Heart right ventricle (tissue), 16 donors: ENCODE results near the gene CLASP2. TPM values are rescaled to one million over a fixed set of nuclear protein-coding genes. Genes with fewer than 3 reads are reported as not detected.
"Not testable (repeated sequence)": the region's sequence is repeated elsewhere in the genome, so short reads cannot be mapped to it uniquely, and the experiment has no call there.

ENCODE experiments used
- ATAC-seq, 8 donors: fragments of 200-7000 bp; cut with Tn5 transposase; one replicate each; pipeline ENCODE4 v1.9.1; 2020; ENCODE audit warnings: mild to moderate bottlenecking in 8 of 8, moderate library complexity in 8 of 8, moderate number of reproducible peaks in 1 of 8
- DNase-seq, 2 donors: peaks; one replicate each; pipeline ENCODE4 v3.0.0-alpha.2; 2020
- H3K27ac ChIP-seq, 10 donors: fragments of 200-600 bp; sonication (generic) in 2 of 10; one replicate each; pipeline versions ENCODE4 v1.5.0 to v1.8.0; 2020 to 2022; ENCODE audit warnings: mild to moderate bottlenecking in 3 of 10
- H3K27me3 ChIP-seq, 7 donors: fragments of 200-600 bp; one replicate each; pipeline ENCODE4 v1.8.0; 2021 to 2022; ENCODE audit warnings: mild to moderate bottlenecking in 2 of 7
- H3K36me3 ChIP-seq, 9 donors: fragments of 200-600 bp; sonication (generic) in 1 of 9; one replicate each; pipeline versions ENCODE4 v1.5.0 to v1.8.0; 2020 to 2022; ENCODE audit warnings: mild to moderate bottlenecking in 2 of 9
- H3K4me1 ChIP-seq, 9 donors: fragments of 200-600 bp; sonication (generic) in 1 of 9; one replicate each; pipeline versions ENCODE4 v1.5.0 to v1.8.0; 2020 to 2022; ENCODE audit warnings: mild to moderate bottlenecking in 4 of 9
- H3K4me3 ChIP-seq, 10 donors: fragments of 200-600 bp; sonication (generic) in 2 of 10; one replicate each; pipeline versions ENCODE4 v1.5.0 to v1.8.0; 2020 to 2022; ENCODE audit warnings: mild to moderate bottlenecking in 7 of 10, moderate library complexity in 2 of 10
- H3K9me3 ChIP-seq, 11 donors: fragments of 200-600 bp in 10 of 11; sonication (generic) in 2 of 11; one replicate each; pipeline versions ENCODE4 v1.5.0 to v1.8.0; 2013 to 2022; ENCODE audit warnings: mild to moderate bottlenecking in 2 of 11, control low read depth in 1 of 11, moderate library complexity in 1 of 11
- WGBS, 2 donors: extraction: QIAGEN DNeasy Blood & Tissue Kit; methylation state at CpG; one replicate each; pipeline ENCODE4 v1.1.7; 2013; ENCODE audit warnings: inconsistent platforms in 1 of 2; 5-methylcytosine and 5-hydroxymethylcytosine counted together
- intact Hi-C, 10 donors: fragments of 100-400 bp; cut with DNase I; formaldehyde crosslinking; loops; one replicate each; pipeline versions ENCODE4 v1.11.1 to v1.14.2; 2022
- long read RNA-seq, 3 donors: library from polyadenylated mRNA; unstranded; transcript quantifications; one replicate each; pipeline ENCODE4 v2.0.0, GENCODE V29; 2020 to 2021
- polyA plus RNA-seq, 2 donors: library from polyadenylated mRNA; stranded (reverse); fragments of 200-250 nt; gene quantifications; one replicate each; pipeline ENCODE4 v1.2.3, GENCODE V29; 2013
- total RNA-seq, 10 donors: library from RNA; stranded (reverse); fragmentation: NEBNext Ultra II Directional in 3 of 10; extraction: Animal tissue kit (Norgen Biotek cat#: 25700) in 3 of 10; gene quantifications; one replicate each; pipeline versions ENCODE4 v1.2.1 to v1.2.4, GENCODE V29; 2021 to 2023
- TF ChIP-seq, protein P1 (sequence below), 9 donors: fragments of 200-600 bp; sonication (generic) in 2 of 9; IDR thresholded peaks; one replicate each; pipeline versions ENCODE4 v1.5.0 to v1.8.0; 2021 to 2022; ENCODE audit warnings: antibody characterized with exemption in 9 of 9, mild to moderate bottlenecking in 5 of 9, moderate library complexity in 1 of 9
- donor health status: Arrhythmogenic right ventricular cardiomyopathy.
- donor health status: ischemic (EF 13 %, LVEDD 7.1; RV severe dilation, severe dysfunction).
- donor health status: healthy with polysubstance abuse.
- donor health status: DM: no; HTN: yes; CAD: no.
- donor health status: DM: no; HTN: no; CAD: no.
- donor health status: ischemic (EF 25% LVEDD 6.9; RV normal size, moderate dysfunction).
- donor health status: ischemic (EF 25% LVEDD 5.7; RV mildly dilated, moderate dysfunction).
- donor health status: healthy.
- donor health status: DM: yes; HTN: yes; CAD: no.
- donor health status: Ischemic cardiomyopathy.
- donor health status: ischemic (EF 35%, LVEDD 5.7; RV mildly dilated, moderate dysfunction).
- donor health status: nonischemic (EF 11% LVEDD 7.7; RV severe dilation, severe dysfunction).
- donor health status: DM: yes; HTN: yes; CAD: no.
- donor health status: PGD.
- donor health status: ischemic (EF 29% LVEDD 5.4; RV normal size, mild dysfunction).
- donor health status: nonischemic (EF 23%, LVEDD 6.1; RV moderate dilation, normal function).

CLASP2 gene
- 100 to 1,000 TPM in 4 of 10 donors, 10 to 100 TPM in 6; 70.1 to 107 (median 88.7) TPM for total RNA-seq
- polyA plus RNA-seq, result 10 to 100 TPM in 1 of 2 donors, 1 to 10 TPM in 1; 9.7 to 18.7 TPM
- long read RNA-seq, donor 1, partial matches to known transcripts, result 21 of 58 reads
- long read RNA-seq, donor 1, other reads (novel, unspliced or antisense), result 37 of 58 reads
- long read RNA-seq, donor 2, partial matches to known transcripts, result 25 of 75 reads
- long read RNA-seq, donor 2, other reads (novel, unspliced or antisense), result 50 of 75 reads
- long read RNA-seq, donor 3, partial matches to known transcripts, result 26 of 63 reads
- long read RNA-seq, donor 3, other reads (novel, unspliced or antisense), result 37 of 63 reads

DNA sequence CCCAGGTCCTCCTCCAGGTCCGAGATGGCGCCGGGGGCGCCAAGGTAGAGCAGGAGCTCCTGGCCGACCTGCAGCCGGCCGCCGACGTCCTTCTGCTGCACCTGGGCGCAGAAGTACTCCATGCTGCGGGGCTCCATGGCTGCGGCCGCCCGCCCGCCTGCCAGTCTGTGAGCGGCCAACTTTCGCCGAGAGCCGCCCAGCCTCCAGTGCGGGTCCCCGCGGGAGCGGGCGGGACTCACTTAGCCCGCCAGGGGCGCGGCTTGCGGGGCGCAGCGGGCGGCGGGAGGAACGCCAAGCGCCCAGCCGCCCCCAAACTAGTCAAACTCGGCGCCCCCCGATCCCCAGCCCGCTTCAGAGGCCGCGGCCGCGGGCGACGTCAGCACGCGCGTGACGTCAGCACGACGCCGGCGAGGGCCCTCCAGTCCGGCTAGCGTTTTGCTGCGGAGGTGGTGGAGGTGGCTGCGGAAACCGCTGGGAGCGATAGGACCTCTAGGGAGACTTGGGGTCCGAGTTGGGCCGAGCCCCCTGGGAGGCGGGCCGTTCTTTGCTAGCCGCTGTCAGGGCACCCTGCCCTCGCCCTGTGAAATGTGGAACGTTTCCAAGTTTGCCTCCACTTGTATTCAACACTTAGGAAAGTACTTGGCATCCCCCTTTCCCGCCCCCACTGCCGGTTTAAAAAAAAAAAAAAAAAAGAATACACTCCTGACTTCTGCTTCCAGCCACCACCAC is at the start of gene CLASP2:
TSS of gene CLASP2 (minus strand) at position 389 of the 729 bp plus-strand sequence. CDS start at position 137, 252 bp downstream.
- 0 to 1% methylated on average over 55 to 68 of the region's 68 CpGs for WGBS, 2 donors

DNA sequence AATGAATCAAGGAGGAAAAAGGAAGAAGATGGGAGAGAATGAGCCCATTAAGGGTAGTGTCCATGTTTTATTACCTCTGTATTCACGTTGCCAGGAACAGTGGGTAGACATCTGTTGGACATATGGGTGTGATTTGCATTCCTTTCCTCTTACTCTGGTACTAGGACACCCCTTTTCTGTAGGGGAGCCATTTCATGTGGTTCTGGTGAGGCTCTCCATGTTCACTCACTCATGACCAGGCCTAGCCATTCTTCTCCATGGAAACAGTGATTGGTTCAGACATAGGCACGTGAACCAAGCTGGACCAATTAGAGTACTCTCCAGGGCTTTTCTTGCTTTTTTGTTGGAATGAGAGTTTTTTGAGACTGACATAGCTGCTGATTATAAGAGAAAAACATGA is 40.8 kb upstream of the CLASP2 start:
- intact Hi-C loops, result no loop called here

More for the DNA sequence above, at the start of gene CLASP2:
- H3K36me3 ChIP-seq, result peaks cover 0 to 2% (median 0%) of the 10 kb centered on the region in 9 donors
- peak; percentile 95 to 98 (median 97) for ATAC-seq
- H3K27me3 ChIP-seq, result no peaks in the 10 kb centered on the region
- H3K4me1 ChIP-seq, result peaks cover 0 to 44% (median 16%) of the 10 kb centered on the region in 9 donors
- peak; percentile 89 to 91 for DNase-seq
- intact Hi-C loops, result loop anchor here in 9 of 10 donors (1.0 to 10.0 kb wide), 12 partner anchors 53 to 276 kb away; partner anchors contain the start of genes PDCD6IP (in 2 of the 9) and UBP1 (in 2 of the 9)
- H3K9me3 ChIP-seq, result no peaks in the 10 kb centered on the region
- H3K4me3 ChIP-seq, result peak within 1 kb of the TSS; percentile 67 to 96 (median 89)
- TF ChIP-seq, protein P1, sequence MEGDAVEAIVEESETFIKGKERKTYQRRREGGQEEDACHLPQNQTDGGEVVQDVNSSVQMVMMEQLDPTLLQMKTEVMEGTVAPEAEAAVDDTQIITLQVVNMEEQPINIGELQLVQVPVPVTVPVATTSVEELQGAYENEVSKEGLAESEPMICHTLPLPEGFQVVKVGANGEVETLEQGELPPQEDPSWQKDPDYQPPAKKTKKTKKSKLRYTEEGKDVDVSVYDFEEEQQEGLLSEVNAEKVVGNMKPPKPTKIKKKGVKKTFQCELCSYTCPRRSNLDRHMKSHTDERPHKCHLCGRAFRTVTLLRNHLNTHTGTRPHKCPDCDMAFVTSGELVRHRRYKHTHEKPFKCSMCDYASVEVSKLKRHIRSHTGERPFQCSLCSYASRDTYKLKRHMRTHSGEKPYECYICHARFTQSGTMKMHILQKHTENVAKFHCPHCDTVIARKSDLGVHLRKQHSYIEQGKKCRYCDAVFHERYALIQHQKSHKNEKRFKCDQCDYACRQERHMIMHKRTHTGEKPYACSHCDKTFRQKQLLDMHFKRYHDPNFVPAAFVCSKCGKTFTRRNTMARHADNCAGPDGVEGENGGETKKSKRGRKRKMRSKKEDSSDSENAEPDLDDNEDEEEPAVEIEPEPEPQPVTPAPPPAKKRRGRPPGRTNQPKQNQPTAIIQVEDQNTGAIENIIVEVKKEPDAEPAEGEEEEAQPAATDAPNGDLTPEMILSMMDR (IDR thresholded peaks at IDR 0.05), result peak in 3 of 9 donors; percentile 2 to 31 (median 14)
- H3K27ac ChIP-seq, result peak within 1 kb of the TSS; percentile 81 to 99 (median 98)

DNA sequence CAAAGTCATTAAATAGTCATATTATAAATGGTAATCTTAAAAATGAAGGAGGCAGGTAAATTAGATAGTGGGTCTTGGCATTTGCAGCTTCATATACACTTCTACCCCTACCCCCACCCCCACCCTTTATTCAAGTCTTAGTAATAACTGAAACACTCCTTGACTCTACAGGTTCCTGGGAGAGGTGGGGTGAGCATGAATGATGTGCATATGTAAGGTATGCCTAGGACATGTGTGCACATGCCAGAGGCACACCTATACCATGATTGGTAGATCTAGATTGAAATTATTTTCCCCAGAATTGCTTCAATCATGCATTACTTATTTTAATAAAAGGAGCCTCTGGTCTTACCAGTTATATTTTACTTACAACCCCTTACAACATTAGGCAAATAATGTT is 40.2 kb upstream of the CLASP2 start:
- Histone ChIP-seq H3K4me3 (no peak overlapping the region), H3K4me1 (no peaks in the 10 kb centered on the region), H3K36me3 (no peaks in the 10 kb centered on the region), H3K27me3 (no peaks in the 10 kb centered on the region), H3K9me3 (peaks cover 0 to 19% (median 6%) of the 10 kb centered on the region in 11 donors), H3K27ac (no peak overlapping the region)
- intact Hi-C loops, result no loop called here
- TF ChIP-seq, protein P1 (IDR thresholded peaks at IDR 0.05), result no peak
- ATAC-seq (no peak), DNase-seq (no peak)

More for the DNA sequence above, 40.8 kb upstream of the CLASP2 start:
- H3K4me1 ChIP-seq, result no peaks in the 10 kb centered on the region
- DNase-seq (no peak), ATAC-seq (no peak)
- H3K4me3 ChIP-seq, result no peak overlapping the region
- H3K27ac ChIP-seq, result no peak overlapping the region
- 84 to 87% methylated on average over 2 of the region's 2 CpGs for WGBS, 2 donors
- H3K9me3 ChIP-seq, result peaks cover 0 to 16% (median 6%) of the 10 kb centered on the region in 11 donors
- no peaks in the 10 kb centered on the region for H3K36me3 ChIP-seq
- H3K27me3 ChIP-seq, result no peaks in the 10 kb centered on the region
- TF ChIP-seq, protein P1 (IDR thresholded peaks at IDR 0.05), result no peak

DNA sequence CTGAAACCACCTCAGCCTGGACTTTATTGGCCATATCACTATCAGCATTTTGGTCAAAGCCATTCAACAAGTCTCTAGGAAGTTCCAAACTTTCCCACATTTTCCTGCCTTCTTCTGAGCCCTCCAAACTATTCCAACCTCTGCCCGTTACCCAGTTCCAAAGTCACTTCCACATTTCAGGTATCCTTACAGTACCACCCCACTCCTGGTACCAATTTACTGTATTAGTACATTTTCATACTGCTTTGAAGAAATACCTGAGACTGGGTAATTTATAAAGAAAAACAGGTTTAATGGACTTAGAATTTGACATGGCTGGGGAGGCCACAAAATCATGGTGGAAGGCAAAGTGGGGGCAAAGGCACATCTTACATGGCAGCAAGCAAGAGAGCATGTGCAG is 36.3 kb upstream of the CLASP2 start:
- ATAC-seq, H3K27ac ChIP-seq, H3K4me1 ChIP-seq, intact Hi-C loops, DNase-seq, H3K27me3 ChIP-seq, H3K4me3 ChIP-seq, H3K36me3 ChIP-seq: not testable (repeated sequence)
- peaks cover 0 to 19% (median 6%) of the 10 kb centered on the region in 11 donors for H3K9me3 ChIP-seq
- 87 to 88% methylated on average over 1 of the region's 1 CpG for WGBS, 2 donors
